ENCODE measurements around the gene DTNB. TPM values are rescaled to one million over a fixed set of nuclear protein-coding genes. Genes with fewer than 3 reads are reported as not detected.

DTNB gene
- total RNA-seq, 1 donor, result 18.3 TPM

GRCh38 chr2:25506226-25506625 is 167.2 kb downstream of the DTNB start:
- H3K27me3 ChIP-seq (ENCODE audit: insufficient read depth, low read length), result no peaks in the 10 kb centered on the region
- H3K4me1 ChIP-seq (ENCODE audit: insufficient read depth, low read length), result no peaks in the 10 kb centered on the region
- H3K9me3 ChIP-seq (ENCODE audit: low read depth, low read length), result no peaks in the 10 kb centered on the region
- no peak overlapping the region for H3K4me3 ChIP-seq (ENCODE audit: low read length)

GRCh38 chr2:25505622-25506021 is 167.8 kb downstream of the DTNB start:
- Histone ChIP-seq H3K4me1 (ENCODE audit: insufficient read depth, low read length) (no peaks in the 10 kb centered on the region), H3K4me3 (ENCODE audit: low read length) (no peak overlapping the region), H3K9me3 (ENCODE audit: low read depth, low read length) (no peaks in the 10 kb centered on the region), H3K27me3 (ENCODE audit: insufficient read depth, low read length) (no peaks in the 10 kb centered on the region)

- no peaks in the 10 kb centered on the region for H3K4me1 ChIP-seq (ENCODE audit: insufficient read depth, low read length)
- H3K27me3 ChIP-seq (ENCODE audit: insufficient read depth, low read length), result no peaks in the 10 kb centered on the region
- no peaks in the 10 kb centered on the region for H3K9me3 ChIP-seq (ENCODE audit: low read depth, low read length)
- H3K4me3 ChIP-seq (ENCODE audit: low read length), result no peak overlapping the region
Measured at GRCh38 chr2:25505182-25505581, 168.2 kb downstream of the DTNB start.

- Histone ChIP-seq H3K27me3 (ENCODE audit: insufficient read depth, low read length) (no peaks in the 10 kb centered on the region), H3K4me1 (ENCODE audit: insufficient read depth, low read length) (no peaks in the 10 kb centered on the region), H3K9me3 (ENCODE audit: low read depth, low read length) (no peaks in the 10 kb centered on the region), H3K4me3 (ENCODE audit: low read length) (no peak overlapping the region)
Measured at GRCh38 chr2:25504266-25504665, 169.1 kb downstream of the DTNB start.

GRCh38 chr2:25499157-25499556 is 174.2 kb downstream of the DTNB start:
- no peaks in the 10 kb centered on the region for H3K27me3 ChIP-seq (ENCODE audit: insufficient read depth, low read length)
- no peaks in the 10 kb centered on the region for H3K4me1 ChIP-seq (ENCODE audit: insufficient read depth, low read length)
- no peaks in the 10 kb centered on the region for H3K9me3 ChIP-seq (ENCODE audit: low read depth, low read length)

GRCh38 chr2:25497918-25498407 is 175.4 kb downstream of the DTNB start:
- Histone ChIP-seq H3K4me3 (ENCODE audit: low read length) (no peak overlapping the region), H3K9me3 (ENCODE audit: low read depth, low read length) (no peaks in the 10 kb centered on the region), H3K27me3 (ENCODE audit: insufficient read depth, low read length) (no peaks in the 10 kb centered on the region), H3K4me1 (ENCODE audit: insufficient read depth, low read length) (no peaks in the 10 kb centered on the region)

More at GRCh38 chr2:25499157-25499556, 174.2 kb downstream of the DTNB start:
- no peak overlapping the region for H3K4me3 ChIP-seq (ENCODE audit: low read length)

- Histone ChIP-seq H3K27me3 (ENCODE audit: insufficient read depth, low read length) (no peaks in the 10 kb centered on the region), H3K4me1 (ENCODE audit: insufficient read depth, low read length) (no peaks in the 10 kb centered on the region), H3K9me3 (ENCODE audit: low read depth, low read length) (no peaks in the 10 kb centered on the region), H3K4me3 (ENCODE audit: low read length) (no peak overlapping the region)
Measured at GRCh38 chr2:25497229-25497917, 176.0 kb downstream of the DTNB start.

GRCh38 chr2:25494616-25495015 is 178.8 kb downstream of the DTNB start:
- H3K4me1 ChIP-seq (ENCODE audit: insufficient read depth, low read length), result peaks cover 5% of the 10 kb centered on the region
- no peak overlapping the region for H3K4me3 ChIP-seq (ENCODE audit: low read length)
- no peaks in the 10 kb centered on the region for H3K9me3 ChIP-seq (ENCODE audit: low read depth, low read length)
- no peaks in the 10 kb centered on the region for H3K27me3 ChIP-seq (ENCODE audit: insufficient read depth, low read length)

- Histone ChIP-seq H3K9me3 (ENCODE audit: low read depth, low read length) (no peaks in the 10 kb centered on the region), H3K27me3 (ENCODE audit: insufficient read depth, low read length) (no peaks in the 10 kb centered on the region), H3K4me1 (ENCODE audit: insufficient read depth, low read length) (peaks cover 5% of the 10 kb centered on the region), H3K4me3 (ENCODE audit: low read length) (no peak overlapping the region)
Measured at GRCh38 chr2:25493207-25493606, 180.2 kb downstream of the DTNB start.

GRCh38 chr2:25492726-25493125 is 180.7 kb downstream of the DTNB start:
- H3K9me3 ChIP-seq (ENCODE audit: low read depth, low read length), result no peaks in the 10 kb centered on the region
- no peak overlapping the region for H3K4me3 ChIP-seq (ENCODE audit: low read length)
- H3K27me3 ChIP-seq (ENCODE audit: insufficient read depth, low read length), result no peaks in the 10 kb centered on the region
- peaks cover 5% of the 10 kb centered on the region for H3K4me1 ChIP-seq (ENCODE audit: insufficient read depth, low read length)

- Histone ChIP-seq H3K4me3 (ENCODE audit: low read length) (no peak overlapping the region), H3K4me1 (ENCODE audit: insufficient read depth, low read length) (peaks cover 5% of the 10 kb centered on the region), H3K27me3 (ENCODE audit: insufficient read depth, low read length) (no peaks in the 10 kb centered on the region), H3K9me3 (ENCODE audit: low read depth, low read length) (no peaks in the 10 kb centered on the region)
Measured at GRCh38 chr2:25491966-25492532, 181.3 kb downstream of the DTNB start.

- Histone ChIP-seq H3K27me3 (ENCODE audit: insufficient read depth, low read length) (no peaks in the 10 kb centered on the region), H3K4me3 (ENCODE audit: low read length) (no peak overlapping the region), H3K4me1 (ENCODE audit: insufficient read depth, low read length) (peaks cover 5% of the 10 kb centered on the region), H3K9me3 (ENCODE audit: low read depth, low read length) (no peaks in the 10 kb centered on the region)
Measured at GRCh38 chr2:25491003-25491696, 182.2 kb downstream of the DTNB start.

- no peaks in the 10 kb centered on the region for H3K9me3 ChIP-seq (ENCODE audit: low read depth, low read length)
- peaks cover 5% of the 10 kb centered on the region for H3K4me1 ChIP-seq (ENCODE audit: insufficient read depth, low read length)
- no peak overlapping the region for H3K4me3 ChIP-seq (ENCODE audit: low read length)
- H3K27me3 ChIP-seq (ENCODE audit: insufficient read depth, low read length), result no peaks in the 10 kb centered on the region
Measured at GRCh38 chr2:25490217-25490616, 183.2 kb downstream of the DTNB start.

GRCh38 chr2:25489631-25490030 is 183.7 kb downstream of the DTNB start:
- peaks cover 5% of the 10 kb centered on the region for H3K4me1 ChIP-seq (ENCODE audit: insufficient read depth, low read length)
- no peaks in the 10 kb centered on the region for H3K27me3 ChIP-seq (ENCODE audit: insufficient read depth, low read length)
- no peak overlapping the region for H3K4me3 ChIP-seq (ENCODE audit: low read length)
- no peaks in the 10 kb centered on the region for H3K9me3 ChIP-seq (ENCODE audit: low read depth, low read length)

GRCh38 chr2:25483607-25484266 is 189.6 kb downstream of the DTNB start:
- Histone ChIP-seq H3K9me3 (ENCODE audit: low read depth, low read length) (no peaks in the 10 kb centered on the region), H3K4me1 (ENCODE audit: insufficient read depth, low read length) (peaks cover 17% of the 10 kb centered on the region), H3K4me3 (ENCODE audit: low read length) (no peak overlapping the region), H3K27me3 (ENCODE audit: insufficient read depth, low read length) (no peaks in the 10 kb centered on the region)
